Adipose tissue (tissue), 3 donors: ENCODE measurements around the gene GPR42. TPM values are rescaled to one million over a fixed set of nuclear protein-coding genes. Genes with fewer than 3 reads are reported as not detected.
"Not testable (repeated sequence)": the region's sequence is repeated elsewhere in the genome, so short reads cannot be mapped to it uniquely, and the experiment has no call there.

Experiments
- H3K27ac ChIP-seq: one replicate; pipeline ENCODE4 v1.5.1; 2013; ENCODE audit warnings: low read depth, low read length
- WGBS, 3 donors: extraction: QIAGEN DNeasy Blood & Tissue Kit; methylation state at CpG; one replicate each; pipeline ENCODE4 v1.1.7; 2013; 5-methylcytosine and 5-hydroxymethylcytosine counted together
- polyA plus RNA-seq, 3 donors: library from polyadenylated mRNA; stranded (reverse); fragments of 200-250 nt; gene quantifications; one replicate each; pipeline ENCODE4 v1.2.3, GENCODE V29; 2013
- donor health status: healthy with polysubstance abuse.
- donor health status: Bipolar disorder and iron deficiency.
- donor health status: healthy.

Gene GPR42
- polyA plus RNA-seq, 3 donors: 0.06 to 0.90 TPM; not detected in 1

- 69 to 77% (median 77%) methylated on average over 11 of the region's 11 CpGs for WGBS, 3 donors
These were observed 25.2 kb upstream of the GPR42 start for GRCh38 chr19:35345671-35346111.

GRCh38 chr19:35346193-35347052, 24.4 kb upstream of the GPR42 start:
- H3K27ac ChIP-seq: no peak overlapping the region
- WGBS, 3 donors: 51 to 71% (median 58%) methylated on average over 28 of the region's 28 CpGs

More at GRCh38 chr19:35345671-35346111, 25.2 kb upstream of the GPR42 start:
- H3K27ac ChIP-seq: no peak overlapping the region

DNA sequence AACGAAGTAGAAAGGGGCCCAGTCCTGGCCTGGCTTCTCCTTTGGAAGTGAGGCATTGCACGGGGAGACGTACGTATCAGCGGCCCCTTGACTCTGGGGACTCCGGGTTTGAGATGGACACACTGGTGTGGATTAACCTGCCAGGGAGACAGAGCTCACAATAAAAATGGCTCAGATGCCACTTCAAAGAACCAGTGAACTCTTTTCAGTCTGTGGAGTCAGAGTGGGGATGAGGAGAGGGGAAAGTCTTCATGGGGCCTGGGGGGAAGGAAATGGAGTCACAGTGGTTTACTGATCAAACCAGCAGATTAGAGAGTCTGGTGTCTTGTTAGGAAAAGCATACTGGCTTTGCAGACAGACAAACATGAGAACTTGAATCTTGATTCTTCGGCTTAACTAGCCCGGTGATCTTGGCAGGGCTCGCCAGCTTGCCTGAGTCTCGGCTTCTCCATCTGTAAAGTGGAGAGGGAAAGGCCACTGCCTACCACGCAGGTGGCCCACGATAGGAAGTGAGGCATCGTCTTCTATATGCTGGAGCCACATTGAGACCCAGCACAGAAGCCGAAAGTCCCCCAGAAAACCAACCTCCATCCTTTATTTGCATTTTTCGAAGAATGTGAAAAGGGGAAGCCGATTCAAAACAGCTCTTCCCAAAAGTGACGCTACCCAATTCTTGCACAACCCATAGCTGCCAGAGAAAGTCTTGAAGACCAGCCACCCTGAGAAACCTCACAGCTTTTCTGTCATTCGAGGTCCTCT, 23.5 kb upstream of the GPR42 start, which contains the start of gene FFAR1:
Gene FFAR1, plus strand, starts transcription at position 732 of the 759 bp plus-strand sequence. CDS start 3,650 bp downstream, outside the sequence.
- H3K27ac ChIP-seq: no peak within 1 kb of the TSS
- WGBS, 3 donors: 39 to 71% (median 50%) methylated on average over 18 of the region's 18 CpGs

- no peak overlapping the region for H3K27ac ChIP-seq
- WGBS, 3 donors: 66 to 81% (median 68%) methylated on average over 7 of the region's 7 CpGs
These were observed 23.0 kb upstream of the GPR42 start for GRCh38 chr19:35347930-35348298.

GRCh38 chr19:35348911-35349611, 21.8 kb upstream of the GPR42 start:
- 78 to 87% (median 86%) methylated on average over 18 of the region's 18 CpGs for WGBS, 3 donors
- no peak overlapping the region for H3K27ac ChIP-seq

DNA sequence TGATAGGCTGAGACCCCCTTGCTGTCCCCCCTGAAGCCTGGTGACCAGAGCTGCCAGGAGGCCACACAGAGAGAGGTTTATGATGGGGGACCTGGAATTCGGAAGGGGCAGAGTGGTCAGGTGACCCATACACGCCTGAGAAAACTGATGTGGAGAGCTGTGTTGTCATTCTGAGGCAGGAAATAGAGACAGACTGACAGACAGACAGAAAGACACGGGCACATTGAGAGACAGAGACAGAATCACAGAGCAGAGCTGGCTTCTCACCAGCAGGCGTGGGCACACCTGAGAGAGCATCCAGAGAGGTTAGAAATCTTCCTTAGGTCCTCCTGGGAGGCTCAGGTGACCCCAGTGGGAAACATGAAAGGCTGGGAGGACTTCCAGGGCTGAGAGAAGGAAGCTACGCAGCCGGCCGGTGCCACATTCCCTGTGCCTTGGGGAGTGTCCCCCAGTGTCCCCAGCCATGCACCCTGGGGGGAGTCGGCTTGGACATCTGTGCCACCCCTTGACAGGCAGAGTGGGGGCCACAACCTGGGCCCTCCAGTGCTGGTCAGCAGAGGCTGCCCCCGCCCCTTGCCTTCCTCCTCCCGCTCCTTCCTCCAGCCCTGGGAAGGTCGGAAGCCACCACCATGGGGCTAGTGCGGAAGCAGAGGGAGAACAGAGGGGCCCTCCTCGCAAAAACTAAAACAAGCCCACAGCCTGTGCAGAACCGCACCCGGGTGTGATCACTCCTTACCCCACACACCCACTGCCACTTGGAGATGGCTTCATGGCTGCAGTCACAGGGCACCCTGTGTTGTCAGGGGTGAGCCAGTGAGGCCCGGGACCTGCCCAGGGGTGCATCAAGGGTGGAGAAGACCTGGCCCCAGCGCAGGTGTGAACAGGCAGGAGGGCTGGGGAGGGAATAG, 21.0 kb upstream of the GPR42 start:
- no peak overlapping the region for H3K27ac ChIP-seq
- 79 to 86% (median 86%) methylated on average over 17 of the region's 17 CpGs for WGBS, 3 donors

GRCh38 chr19:35350591-35350990, 20.3 kb upstream of the GPR42 start:
- WGBS, 3 donors: 85 to 90% (median 89%) methylated on average over 6 to 7 of the region's 7 CpGs
- no peak overlapping the region for H3K27ac ChIP-seq

- no peak overlapping the region for H3K27ac ChIP-seq
- 91 to 95% (median 93%) methylated on average over 47 of the region's 47 CpGs for WGBS, 3 donors
These were observed 19.3 kb upstream of the GPR42 start for GRCh38 chr19:35351411-35352176.

DNA sequence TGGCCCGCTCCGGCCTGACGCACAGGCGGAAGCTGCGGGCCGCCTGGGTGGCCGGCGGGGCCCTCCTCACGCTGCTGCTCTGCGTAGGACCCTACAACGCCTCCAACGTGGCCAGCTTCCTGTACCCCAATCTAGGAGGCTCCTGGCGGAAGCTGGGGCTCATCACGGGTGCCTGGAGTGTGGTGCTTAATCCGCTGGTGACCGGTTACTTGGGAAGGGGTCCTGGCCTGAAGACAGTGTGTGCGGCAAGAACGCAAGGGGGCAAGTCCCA, 18.8 kb upstream of the GPR42 start:
- 81 to 86% (median 84%) methylated on average over 18 of the region's 18 CpGs for WGBS, 3 donors

GRCh38 chr19:35352448-35353304, 18.2 kb upstream of the GPR42 start:
- peak overlapping the region; percentile 6 for H3K27ac ChIP-seq
- 30 to 35% (median 33%) methylated on average over 31 to 32 of the region's 32 CpGs for WGBS, 3 donors

More for the DNA sequence above, 18.8 kb upstream of the GPR42 start:
- H3K27ac ChIP-seq: no peak overlapping the region

GRCh38 chr19:35353635-35354034, 17.2 kb upstream of the GPR42 start:
- WGBS, 3 donors: 65 to 69% (median 69%) methylated on average over 9 of the region's 9 CpGs
- no peak overlapping the region for H3K27ac ChIP-seq

DNA sequence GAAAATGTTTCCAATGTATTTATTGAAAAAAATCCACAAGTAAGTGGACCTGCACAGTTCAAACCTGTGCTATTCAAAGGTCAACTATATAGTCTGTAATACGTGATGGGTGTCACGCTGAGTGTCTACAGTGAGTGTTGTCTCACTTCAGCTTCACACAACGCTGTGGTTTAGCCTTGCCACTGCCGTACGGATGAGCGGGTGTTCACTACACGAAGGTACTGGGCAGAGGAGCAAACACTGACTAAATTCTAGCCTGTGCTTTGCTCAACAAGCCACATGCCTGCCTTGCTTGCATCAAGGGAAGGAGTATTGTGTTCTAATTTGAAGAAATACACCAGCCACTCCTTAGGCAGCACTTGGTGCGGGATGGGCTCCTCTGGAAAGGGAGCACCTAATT, 16.0 kb upstream of the GPR42 start:
- H3K27ac ChIP-seq: no peak overlapping the region
- 86 to 87% (median 86%) methylated on average over 8 of the region's 8 CpGs for WGBS, 3 donors

- H3K27ac ChIP-seq: no peak overlapping the region
- WGBS, 3 donors: 53 to 58% (median 56%) methylated on average over 6 of the region's 6 CpGs
These were observed 14.9 kb upstream of the GPR42 start for GRCh38 chr19:35355791-35356460.

- no peak within 1 kb of the TSS for H3K27ac ChIP-seq
- WGBS, 3 donors: 30 to 47% (median 38%) methylated on average over 18 of the region's 18 CpGs
These were observed 12.8 kb upstream of the GPR42 start, which contains the start of gene FFAR3 for GRCh38 chr19:35357867-35358573. TSS of gene FFAR3 (plus strand) at chr19:35358460. CDS start at chr19:35358891, 431 bp downstream.

- 84% methylated on average over 8 to 11 of the region's 16 CpGs for WGBS, 3 donors
These were observed 12.0 kb upstream of the GPR42 start for GRCh38 chr19:35358834-35359233.

More at GRCh38 chr19:35358834-35359233, 12.0 kb upstream of the GPR42 start:
- not testable (repeated sequence) for H3K27ac ChIP-seq
